ENCODE results near the gene ZNF43. TPM values are rescaled to one million over a fixed set of nuclear protein-coding genes. Genes with fewer than 3 reads are reported as not detected.

Gene ZNF43
- total and polyA plus RNA-seq, 2 donors (not counting 1 experiment from before 2014, with no cell fraction given), result 10.8 to 59.8 TPM

- H3K79me2 ChIP-seq (ENCODE audit: control insufficient read depth, insufficient read depth, low read length), result no peaks in the 10 kb centered on the region
- H3K27me3 ChIP-seq (replicated peaks in 1 of 4; ENCODE audit: control extremely low read depth in 1 of 4, control insufficient read depth in 3 of 4, insufficient read depth in 4 of 4, low read length in 3 of 4), result no peaks in the 10 kb centered on the region
- peaks cover 2% of the 10 kb centered on the region for H3K4me1 Mint-ChIP-seq
- H3K9ac ChIP-seq (ENCODE audit: low read length), result no peak overlapping the region
- ATAC-seq (ENCODE audit: low read depth), result no peak
- H3K36me3 ChIP-seq (replicated peaks in 1 of 2; ENCODE audit: control extremely low read depth in 1 of 2, control insufficient read depth in 1 of 2, extremely low read depth in 1 of 2, insufficient read depth in 2 of 2, low read length in 1 of 2), result no peaks in the 10 kb centered on the region
- H4K20me1 ChIP-seq (ENCODE audit: control insufficient read depth, insufficient read depth, low read length, poor library complexity, severe bottlenecking), result no peaks in the 10 kb centered on the region
- ChIA-PET CTCF (no interaction called here), POLR2A (no interaction called here)
- H2AFZ ChIP-seq (ENCODE audit: insufficient read depth, low read depth, low read length, poor library complexity, severe bottlenecking), result no peak overlapping the region
- H3K9me3 ChIP-seq (ENCODE audit: control extremely low read depth in 1 of 3, control insufficient read depth in 2 of 3, insufficient read depth in 1 of 3, low read length in 2 of 3), result peaks cover 2 to 13% (median 6%) of the 10 kb centered on the region in 3 donors
- no peak overlapping the region for H3K4me3 Mint-ChIP-seq
- H3K4me2 ChIP-seq (replicated peaks; ENCODE audit: low read depth, low read length, poor library complexity, severe bottlenecking), result no peak overlapping the region
- no peak for TF ChIP-seq EZH2 (IDR thresholded peaks at IDR 0.05; ENCODE audit: borderline replicate concordance, insufficient read depth, low read depth, low read length, poor library complexity, severe bottlenecking)
- no peak for TF ChIP-seq CTCF (IDR thresholded peaks at IDR 0.05)
- no peaks in the 10 kb centered on the region for H3K27me3 Mint-ChIP-seq
- no peaks in the 10 kb centered on the region for H3K4me1 ChIP-seq (ENCODE audit: control insufficient read depth in 2 of 2, insufficient read depth in 2 of 2, low read length in 2 of 2)
- H3K4me3 ChIP-seq (ENCODE audit: control extremely low read depth in 1 of 5, extremely low read depth in 1 of 5, insufficient read depth in 1 of 5, low read depth in 2 of 5, low read length in 4 of 5), result no peak overlapping the region
- no peak overlapping the region for H3K27ac ChIP-seq (ENCODE audit: low read length in 2 of 2)
- DNase-seq, result no peak
- WGBS (ENCODE audit: insufficient coverage), result no CpG with 5 or more reads among the region's 5 CpGs
- intact Hi-C loops (cut with micrococcal nuclease), result no loop called here
- no peak overlapping the region for H3K27ac Mint-ChIP-seq
- peaks cover 7% of the 10 kb centered on the region for H3K9me3 Mint-ChIP-seq (ENCODE audit: insufficient read depth)
Measured at GRCh38 chr19:21789466-21790085, 46.4 kb downstream of the ZNF43 start.

GRCh38 chr19:21786936-21787335 is 49.0 kb downstream of the ZNF43 start:
- H3K27me3 Mint-ChIP-seq, result no peaks in the 10 kb centered on the region

More at GRCh38 chr19:21786936-21787335, 49.0 kb downstream of the ZNF43 start:
- ChIA-PET POLR2A (no interaction called here), CTCF (no interaction called here)
- H3K9me3 Mint-ChIP-seq (ENCODE audit: insufficient read depth), result peaks cover 7% of the 10 kb centered on the region
- DNase-seq (no peak), ATAC-seq (ENCODE audit: low read depth) (no peak)
- no peak overlapping the region for H3K27ac ChIP-seq (ENCODE audit: low read length in 2 of 2)
- TF ChIP-seq EZH2 (IDR thresholded peaks at IDR 0.05; ENCODE audit: borderline replicate concordance, insufficient read depth, low read depth, low read length, poor library complexity, severe bottlenecking) (no peak), CTCF (IDR thresholded peaks at IDR 0.05) (no peak)
- H3K4me3 Mint-ChIP-seq, result no peak overlapping the region
- no peaks in the 10 kb centered on the region for H3K4me1 ChIP-seq (ENCODE audit: control insufficient read depth in 2 of 2, insufficient read depth in 2 of 2, low read length in 2 of 2)
- no peaks in the 10 kb centered on the region for H4K20me1 ChIP-seq (ENCODE audit: control insufficient read depth, insufficient read depth, low read length, poor library complexity, severe bottlenecking)
- H3K9ac ChIP-seq (ENCODE audit: low read length), result no peak overlapping the region
- no peaks in the 10 kb centered on the region for H3K27me3 ChIP-seq (replicated peaks in 1 of 4; ENCODE audit: control extremely low read depth in 1 of 4, control insufficient read depth in 3 of 4, insufficient read depth in 4 of 4, low read length in 3 of 4)
- H3K79me2 ChIP-seq (ENCODE audit: control insufficient read depth, insufficient read depth, low read length), result no peaks in the 10 kb centered on the region
- H3K4me2 ChIP-seq (replicated peaks; ENCODE audit: low read depth, low read length, poor library complexity, severe bottlenecking), result no peak overlapping the region
- H3K36me3 ChIP-seq (replicated peaks in 1 of 2; ENCODE audit: control extremely low read depth in 1 of 2, control insufficient read depth in 1 of 2, extremely low read depth in 1 of 2, insufficient read depth in 2 of 2, low read length in 1 of 2), result no peaks in the 10 kb centered on the region
- no peak overlapping the region for H2AFZ ChIP-seq (ENCODE audit: insufficient read depth, low read depth, low read length, poor library complexity, severe bottlenecking)
- H3K4me3 ChIP-seq (ENCODE audit: control extremely low read depth in 1 of 5, extremely low read depth in 1 of 5, insufficient read depth in 1 of 5, low read depth in 2 of 5, low read length in 4 of 5), result no peak overlapping the region
- no peak overlapping the region for H3K27ac Mint-ChIP-seq
- H3K9me3 ChIP-seq (ENCODE audit: control extremely low read depth in 1 of 3, control insufficient read depth in 2 of 3, insufficient read depth in 1 of 3, low read length in 2 of 3), result peaks cover 0 to 7% (median 5%) of the 10 kb centered on the region in 3 donors
- intact Hi-C loops (cut with micrococcal nuclease), result no loop called here
- peaks cover 2% of the 10 kb centered on the region for H3K4me1 Mint-ChIP-seq
- no CpG with 5 or more reads among the region's 3 CpGs for WGBS (ENCODE audit: insufficient coverage)
